Calu3 (cell line): ENCODE measurements around the gene CHN2. TPM values are rescaled to one million over a fixed set of nuclear protein-coding genes. Genes with fewer than 3 reads are reported as not detected.

Source experiments
- Bru-seq: library from RNA; stranded (reverse); fragments of 400-500 nt; gene quantifications from one replicate; lab custom pipeline; 2021; lab: Mats Ljungman, UMichigan
- BruChase-seq, 2 experiments: library from RNA; stranded (reverse); fragments of 400-500 nt; gene quantifications; one replicate each; lab custom pipeline; 2021; lab: Mats Ljungman, UMichigan
- BruUV-seq: library from RNA; stranded (reverse); fragments of 400-500 nt; replicated peaks from 2 replicates; lab custom pipeline; 2021; lab: Mats Ljungman, UMichigan
- CTCF ChIA-PET: fragments of 300-600 bp; sonication (Branson Sonifier 250); formaldehyde crosslinking; loops from one replicate; lab custom pipeline; 2022; ENCODE audit warnings: antibody characterized with exemption; lab: Charles Lee
- DNase-seq: peaks from one replicate; pipeline ENCODE4 v3.0.0; 2022
- H3K27ac Mint-ChIP-seq: one replicate; pipeline ENCODE4 v1.8.0; 2022; ENCODE audit warnings: mixed read lengths; ENCODE audit not compliant: unreplicated experiment
- H3K27me3 Mint-ChIP-seq: one replicate; pipeline ENCODE4 v1.8.0; 2022; ENCODE audit warnings: mixed read lengths; ENCODE audit not compliant: unreplicated experiment
- H3K36me3 Mint-ChIP-seq: one replicate; pipeline ENCODE4 v1.8.0; 2022; ENCODE audit warnings: mild to moderate bottlenecking, moderate library complexity, mixed read lengths; ENCODE audit not compliant: insufficient read depth, unreplicated experiment
- H3K4me1 Mint-ChIP-seq: one replicate; pipeline ENCODE4 v1.8.0; 2022; ENCODE audit warnings: mild to moderate bottlenecking, low read depth, mixed read lengths; ENCODE audit not compliant: unreplicated experiment
- H3K4me3 Mint-ChIP-seq: one replicate; pipeline ENCODE4 v1.8.0; 2022; ENCODE audit warnings: mild to moderate bottlenecking, low read depth, moderate library complexity, mixed read lengths; ENCODE audit not compliant: unreplicated experiment
- H3K9me3 Mint-ChIP-seq: one replicate; pipeline ENCODE4 v1.8.0; 2022; ENCODE audit warnings: low read depth, mixed read lengths; ENCODE audit not compliant: unreplicated experiment
- CTCF ChIP-seq: fragments of 200-600 bp; IDR thresholded peaks from one replicate; pipeline ENCODE4 v1.8.0; 2022; ENCODE audit warnings: antibody characterized with exemption; ENCODE audit not compliant: unreplicated experiment
- intact Hi-C: fragments of 100-400 bp; cut with micrococcal nuclease; formaldehyde crosslinking; loops from one replicate; pipeline ENCODE4 v1.10.0; 2022; ENCODE audit not compliant: unreplicated experiment
- long read RNA-seq: library from polyadenylated mRNA; stranded (forward); transcript quantifications from one replicate; pipeline ENCODE4 v2.0.0, GENCODE V29; 2022
- total RNA-seq: library from RNA; stranded (reverse); gene quantifications from 2 replicates; pipeline ENCODE4 v1.2.3, GENCODE V29; 2022

The CHN2 gene
- 9.7 and 12.4 TPM in 2 replicates for total RNA-seq
- Bru-seq, nascent RNA = percentile 38 among the genes with signal in this experiment
- percentile 25 among the genes with signal in this experiment for BruChase-seq, experiment 1, labeled RNA remaining after a 6-hour chase
- BruChase-seq, experiment 2, labeled RNA remaining after a 2-hour chase = percentile 37 among the genes with signal in this experiment
- long read RNA-seq, transcript CHN2-201 (13 exons, 3,530 nt) = major isoform, 5 of 9 reads
- long read RNA-seq, partial matches to known transcripts = 0 of 9 reads
- long read RNA-seq, other reads (novel, unspliced or antisense) = 3 of 9 reads

GRCh38 chr7:29194594-29195427 lies at the start of gene CHN2:
Gene CHN2 (plus strand): TSS chr7:29194775.
- peak within 1 kb of the TSS; percentile 66 for H3K4me3 Mint-ChIP-seq
- no peak for TF ChIP-seq CTCF
- peaks cover 23% of the 10 kb centered on the region for H3K4me1 Mint-ChIP-seq
- BruUV-seq = no TSS peak
- H3K27me3 Mint-ChIP-seq = peaks cover 14% of the 10 kb centered on the region
- no peaks in the 10 kb centered on the region for H3K9me3 Mint-ChIP-seq
- intact Hi-C loops = loop anchor here (5.0 kb wide), 1 partner anchor 62 kb away; no protein-coding TSS in a partner anchor
- peak; percentile 70 for DNase-seq
- H3K36me3 Mint-ChIP-seq = peaks cover 22% of the 10 kb centered on the region
- H3K27ac Mint-ChIP-seq = peak within 1 kb of the TSS; percentile 16
- CTCF ChIA-PET = interaction anchor here (0.6 to 1.2 kb wide), 10 partner anchors 53 to 1151 kb away, joined by 3 to 7 read pairs (median 4); no protein-coding TSS in a partner anchor

- H3K36me3 Mint-ChIP-seq = peaks cover 16% of the 10 kb centered on the region
- H3K4me1 Mint-ChIP-seq = peaks cover 41% of the 10 kb centered on the region
- H3K9me3 Mint-ChIP-seq = no peaks in the 10 kb centered on the region
- H3K4me3 Mint-ChIP-seq = peak overlapping the region; percentile 99
- no TSS peak for BruUV-seq
- no peak for TF ChIP-seq CTCF
- peak overlapping the region; percentile 72 for H3K27ac Mint-ChIP-seq
- DNase-seq = no peak
- intact Hi-C loops = no loop called here
- H3K27me3 Mint-ChIP-seq = no peaks in the 10 kb centered on the region
- CTCF ChIA-PET = interaction anchor here (1.3 to 2.6 kb wide), 2 partner anchors 32 to 189 kb away, joined by 3 to 11 read pairs; no protein-coding TSS in a partner anchor
These were observed 49.0 kb upstream of the CHN2 start for GRCh38 chr7:29145553-29146056.

- intact Hi-C loops = no loop called here
- Mint-ChIP-seq H3K27me3 (no peaks in the 10 kb centered on the region), H3K27ac (peak within 1 kb of the TSS; percentile 72), H3K4me1 (peaks cover 35% of the 10 kb centered on the region), H3K4me3 (peak within 1 kb of the TSS; percentile 99), H3K9me3 (no peaks in the 10 kb centered on the region), H3K36me3 (peaks cover 16% of the 10 kb centered on the region)
- peak; percentile 76 for DNase-seq
- no peak for TF ChIP-seq CTCF
- CTCF ChIA-PET = interaction anchor here (1.0 to 2.6 kb wide), 3 partner anchors 33 to 224 kb away, joined by 3 to 11 read pairs (median 3); no protein-coding TSS in a partner anchor
- no TSS peak for BruUV-seq
These were observed 48.4 kb upstream of the CHN2 start, which contains the start of gene CPVL for GRCh38 chr7:29146057-29146706. Gene CPVL (minus strand): TSS chr7:29146537. CDS start chr7:29121061, 25,476 bp downstream.
